Hematopoietic multipotent progenitor cell treated with erythropoietin and hydrocortisone succinate and interleukin-3 and kit ligand, for 4 days (in vitro differentiated cells): ENCODE data around the gene SURF2.

Experiments used
- DNase-seq: peaks from one replicate; pipeline ENCODE4 v3.0.0-alpha.2; 2015

SURF2 gene

GRCh38 chr9:133403766-133404453 is 47.6 kb downstream of the SURF2 start:
- DNase-seq, result peak; percentile 72

GRCh38 chr9:133404454-133405002 is 48.2 kb downstream of the SURF2 start:
- no peak for DNase-seq

GRCh38 chr9:133405508-133406438 is 49.4 kb downstream of the SURF2 start:
- no peak for DNase-seq

GRCh38 chr9:133406480-133407307 is 50.3 kb downstream of the SURF2 start:
- DNase-seq, result peak; percentile 89

GRCh38 chr9:133408042-133408441 is 51.7 kb downstream of the SURF2 start:
- no peak for DNase-seq
